Trophoblast cell (in vitro differentiated cells and primary cell): ENCODE results near the gene MAP3K20.
A peak's percentile ranks its signal among the peaks of the same experiment; 100 is the strongest.
"Not testable (repeated sequence)": the region's sequence is repeated elsewhere in the genome, so short reads cannot be mapped to it uniquely, and the experiment has no call there.

Experiments used
- DNase-seq, 2 donors: peaks; one replicate each; pipeline ENCODE4 v3.0.0-alpha.2; 2016
- H2AFZ ChIP-seq: 2 replicates; pipeline ENCODE4 v1.6.1; 2013; ENCODE audit warnings: low read length, moderate library complexity, mild to moderate bottlenecking; ENCODE audit not compliant: insufficient read depth, poor library complexity
- H2AK5ac ChIP-seq: 2 replicates; pipeline ENCODE4 v1.6.1; 2013; ENCODE audit warnings: mild to moderate bottlenecking, low read length
- H2BK120ac ChIP-seq: 2 replicates; pipeline ENCODE4 v1.6.1; 2013; ENCODE audit warnings: low read length, mild to moderate bottlenecking, moderate library complexity; ENCODE audit not compliant: insufficient read depth, poor library complexity
- H2BK12ac ChIP-seq: 2 replicates; pipeline ENCODE4 v1.6.1; 2013; ENCODE audit warnings: mild to moderate bottlenecking, low read length, moderate library complexity
- H2BK5ac ChIP-seq: 2 replicates; pipeline ENCODE4 v1.6.1; 2013; ENCODE audit warnings: low read length, low read depth, moderate library complexity, mild to moderate bottlenecking; ENCODE audit not compliant: poor library complexity
- H3K14ac ChIP-seq: 2 replicates; pipeline ENCODE4 v1.6.1; 2013; ENCODE audit warnings: mild to moderate bottlenecking, low read length
- H3K18ac ChIP-seq: 2 replicates; pipeline ENCODE4 v1.6.1; 2013; ENCODE audit warnings: mild to moderate bottlenecking, low read length
- H3K23ac ChIP-seq: 2 replicates; pipeline ENCODE4 v1.6.1; 2013; ENCODE audit warnings: low read length
- H3K27ac ChIP-seq: 2 replicates; pipeline ENCODE4 v1.5.1; 2013; ENCODE audit warnings: low read depth, mild to moderate bottlenecking, inconsistent platforms, low read length, moderate library complexity
- H3K27me3 ChIP-seq: 2 replicates; pipeline ENCODE4 v1.6.1; 2013; ENCODE audit warnings: inconsistent platforms, mild to moderate bottlenecking, low read length, moderate library complexity; ENCODE audit not compliant: insufficient read depth
- H3K36me3 ChIP-seq, 2 experiments: 1 replicate in 1 of 2; 2 replicates in 1 of 2; pipeline ENCODE4 v1.6.1; 2013; ENCODE audit warnings: low read length in 2 of 2, mild to moderate bottlenecking in 2 of 2, moderate library complexity in 1 of 2; ENCODE audit not compliant: insufficient read depth in 2 of 2, control insufficient read depth in 1 of 2
- H3K4ac ChIP-seq: 2 replicates; pipeline ENCODE4 v1.6.1; 2013; ENCODE audit warnings: low read depth, mild to moderate bottlenecking, low read length, moderate library complexity
- H3K4me1 ChIP-seq, 2 experiments: 1 replicate in 1 of 2; 2 replicates in 1 of 2; pipeline ENCODE4 v1.6.1; 2013; ENCODE audit warnings: low read length in 2 of 2, mild to moderate bottlenecking in 2 of 2, moderate library complexity in 1 of 2; ENCODE audit not compliant: insufficient read depth in 2 of 2, control insufficient read depth in 1 of 2
- H3K4me2 ChIP-seq: 2 replicates; pipeline ENCODE4 v1.6.1; 2013; ENCODE audit warnings: inconsistent platforms, mild to moderate bottlenecking, low read length, moderate library complexity
- H3K4me3 ChIP-seq: 2 replicates; pipeline ENCODE4 v1.5.1; 2013; ENCODE audit warnings: mild to moderate bottlenecking, low read depth, low read length, inconsistent platforms
- H3K79me1 ChIP-seq: one replicate; pipeline ENCODE4 v1.6.1; 2013; ENCODE audit warnings: low read length
- H3K79me2 ChIP-seq: 2 replicates; pipeline ENCODE4 v1.6.1; 2013; ENCODE audit warnings: low read length, mild to moderate bottlenecking; ENCODE audit not compliant: control insufficient read depth, insufficient read depth, poor library complexity
- H3K9ac ChIP-seq: 2 replicates; pipeline ENCODE4 v1.6.1; 2013; ENCODE audit warnings: mild to moderate bottlenecking, low read length
- H3K9me3 ChIP-seq: 2 replicates; pipeline ENCODE4 v1.6.1; 2013; ENCODE audit warnings: low read depth, mild to moderate bottlenecking, control low read depth, inconsistent platforms, low read length; ENCODE audit not compliant: insufficient read depth
- H4K12ac ChIP-seq: 2 replicates; pipeline ENCODE4 v1.6.1; 2013; ENCODE audit warnings: low read depth, mild to moderate bottlenecking, low read length, moderate library complexity
- H4K8ac ChIP-seq: 2 replicates; pipeline ENCODE4 v1.6.1; 2013; ENCODE audit warnings: low read depth, mild to moderate bottlenecking, low read length, moderate library complexity
- H4K91ac ChIP-seq: one replicate; pipeline ENCODE4 v1.6.1; 2013; ENCODE audit warnings: low read depth, mild to moderate bottlenecking, low read length, moderate library complexity
- WGBS: extraction: QIAGEN DNeasy Blood & Tissue Kit; methylation state at CpG from one replicate; pipeline ENCODE4 v1.1.7; 2013; ENCODE audit warnings: missing lambda C conversion rate; ENCODE audit not compliant: insufficient read length, insufficient coverage; ENCODE audit errors: extremely low coverage; 5-methylcytosine and 5-hydroxymethylcytosine counted together

The MAP3K20 gene

GRCh38 chr2:173090973-173091660 lies 15.5 kb downstream of the MAP3K20 start:
- Histone ChIP-seq H3K79me2 (no peaks in the 10 kb centered on the region), H3K4me3 (no peak overlapping the region), H2BK5ac (no peak overlapping the region), H4K8ac (no peak overlapping the region), H2AK5ac (no peak overlapping the region), H3K27me3 (no peaks in the 10 kb centered on the region), H3K4me1 (peaks cover 0 to 2% of the 10 kb centered on the region in 2 experiments), H3K9ac (no peak overlapping the region), H3K4ac (peak overlapping the region; percentile 17), H2BK120ac (no peak overlapping the region), H3K9me3 (no peaks in the 10 kb centered on the region), H4K91ac (no peak overlapping the region), H2BK12ac (no peak overlapping the region), H2AFZ (no peak overlapping the region), H3K4me2 (no peak overlapping the region), H3K23ac (no peak overlapping the region), H3K27ac (no peak overlapping the region), H3K18ac (no peak overlapping the region), H3K79me1 (peaks cover 1% of the 10 kb centered on the region), H3K36me3 (peaks cover 0 to 3% of the 10 kb centered on the region in 2 experiments), H4K12ac (no peak overlapping the region), H3K14ac (no peak overlapping the region)
- WGBS: no CpG with 5 or more reads among the region's 10 CpGs
- no peak for DNase-seq

DNA sequence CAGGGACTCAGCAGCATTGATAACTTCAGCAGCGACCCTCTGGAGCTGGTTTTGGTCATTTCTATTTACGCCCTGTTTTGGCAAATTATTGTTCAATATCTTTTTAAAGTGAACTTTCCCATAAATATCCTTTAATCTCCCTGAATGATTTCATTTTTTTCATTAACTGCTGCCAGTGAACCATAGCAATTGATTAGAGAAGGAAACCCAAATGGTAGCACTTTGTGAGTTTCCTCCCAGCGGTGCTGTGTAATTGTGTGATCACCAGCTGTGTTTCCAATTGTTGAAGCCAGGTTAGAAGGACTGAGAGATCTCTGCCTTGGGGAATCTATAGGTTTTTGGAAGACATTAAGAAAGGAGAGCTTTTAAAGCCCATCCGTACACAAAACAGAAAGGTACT lies 16.3 kb downstream of the MAP3K20 start:
- Histone ChIP-seq H2BK120ac (no peak overlapping the region), H3K79me2 (no peaks in the 10 kb centered on the region), H3K4me2 (no peak overlapping the region), H4K91ac (no peak overlapping the region), H2BK5ac (no peak overlapping the region), H3K23ac (no peak overlapping the region), H3K4me3 (no peak overlapping the region), H3K27ac (no peak overlapping the region), H3K79me1 (peaks cover 1% of the 10 kb centered on the region), H3K36me3 (peaks cover 0 to 3% of the 10 kb centered on the region in 2 experiments), H2AK5ac (no peak overlapping the region), H3K18ac (no peak overlapping the region), H4K8ac (no peak overlapping the region), H2BK12ac (no peak overlapping the region), H4K12ac (no peak overlapping the region), H3K4ac (no peak overlapping the region), H3K14ac (no peak overlapping the region), H3K9ac (no peak overlapping the region), H3K9me3 (no peaks in the 10 kb centered on the region), H3K4me1 (peaks cover 0 to 2% of the 10 kb centered on the region in 2 experiments), H3K27me3 (no peaks in the 10 kb centered on the region), H2AFZ (no peak overlapping the region)
- no CpG with 5 or more reads among the region's 4 CpGs for WGBS
- no peak for DNase-seq

DNA sequence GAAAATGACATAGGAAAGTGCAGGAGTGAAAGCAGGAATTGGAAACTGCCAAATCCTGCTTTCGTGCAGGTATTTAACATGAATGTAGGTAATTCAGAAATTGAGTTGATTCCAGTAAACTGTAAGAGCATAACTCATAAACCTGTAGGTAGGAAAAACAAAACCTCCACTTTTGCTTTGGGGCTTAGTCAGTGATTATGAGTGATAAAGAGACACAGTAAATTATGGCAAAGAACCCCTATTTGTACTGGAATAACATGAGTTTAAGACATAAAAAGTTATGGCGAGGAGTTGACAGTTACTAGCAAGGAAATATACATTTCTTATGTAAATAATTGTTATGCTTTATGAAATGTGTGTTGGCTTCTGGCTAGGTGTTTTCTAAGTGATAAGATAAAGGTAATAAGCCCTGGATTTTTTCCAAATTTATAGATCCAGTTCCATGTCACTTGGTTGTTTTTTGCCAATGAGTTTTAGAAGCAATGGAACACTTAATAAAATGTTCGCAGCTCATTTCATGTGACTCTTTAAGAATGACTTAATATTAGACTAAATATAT lies 17.3 kb downstream of the MAP3K20 start:
- Histone ChIP-seq H3K27ac (no peak overlapping the region), H3K9me3 (no peaks in the 10 kb centered on the region), H3K4me3 (no peak overlapping the region), H3K79me2 (no peaks in the 10 kb centered on the region), H3K4ac (no peak overlapping the region), H2BK5ac (no peak overlapping the region), H3K36me3 (peaks cover 0 to 3% of the 10 kb centered on the region in 2 experiments), H2BK12ac (no peak overlapping the region), H4K12ac (no peak overlapping the region), H3K4me1 (peaks cover 0 to 2% of the 10 kb centered on the region in 2 experiments), H4K8ac (no peak overlapping the region), H2AFZ (no peak overlapping the region), H4K91ac (no peak overlapping the region), H3K9ac (no peak overlapping the region), H3K4me2 (no peak overlapping the region), H2BK120ac (no peak overlapping the region), H3K18ac (no peak overlapping the region), H3K23ac (no peak overlapping the region), H3K79me1 (peaks cover 1% of the 10 kb centered on the region), H3K27me3 (no peaks in the 10 kb centered on the region), H3K14ac (no peak overlapping the region), H2AK5ac (no peak overlapping the region)
- no CpG with 5 or more reads among the region's 3 CpGs for WGBS
- no peak for DNase-seq

- H4K12ac ChIP-seq, H3K18ac ChIP-seq, H4K8ac ChIP-seq, H3K79me2 ChIP-seq, H3K4ac ChIP-seq, H2BK12ac ChIP-seq, H2BK120ac ChIP-seq, H3K9ac ChIP-seq, H3K9me3 ChIP-seq, H2BK5ac ChIP-seq, H3K4me3 ChIP-seq, H4K91ac ChIP-seq, H3K4me1 ChIP-seq, H2AK5ac ChIP-seq, DNase-seq, H3K14ac ChIP-seq, H2AFZ ChIP-seq, H3K4me2 ChIP-seq, H3K23ac ChIP-seq, H3K79me1 ChIP-seq, H3K27me3 ChIP-seq, H3K36me3 ChIP-seq, H3K27ac ChIP-seq: not testable (repeated sequence)
- no CpG with 5 or more reads among the region's 2 CpGs for WGBS
Observed at GRCh38 chr2:173093617-173094016, 18.0 kb downstream of the MAP3K20 start.
